IPS-18a (cell line): ENCODE results near the gene HYDIN.

Experiments used
- H3K27ac ChIP-seq: one replicate; pipeline ENCODE4 v1.5.1; 2013; ENCODE audit warnings: low read length
- H3K27me3 ChIP-seq: one replicate; pipeline ENCODE4 v1.6.1; 2013; ENCODE audit warnings: mild to moderate bottlenecking, low read length; ENCODE audit not compliant: control insufficient read depth, insufficient read depth
- H3K36me3 ChIP-seq: one replicate; pipeline ENCODE4 v1.6.1; 2013; ENCODE audit warnings: low read depth, low read length; ENCODE audit not compliant: control insufficient read depth
- H3K4me1 ChIP-seq: one replicate; pipeline ENCODE4 v1.6.1; 2013; ENCODE audit warnings: low read depth, low read length; ENCODE audit not compliant: control insufficient read depth
- H3K4me3 ChIP-seq: one replicate; pipeline ENCODE4 v1.5.1; 2013; ENCODE audit warnings: low read length
- H3K9ac ChIP-seq: one replicate; pipeline ENCODE4 v1.6.1; 2013; ENCODE audit warnings: mild to moderate bottlenecking, low read length, moderate library complexity
- H3K9me3 ChIP-seq: one replicate; pipeline ENCODE4 v1.6.1; 2013; ENCODE audit warnings: low read depth, low read length; ENCODE audit not compliant: control insufficient read depth

HYDIN gene

DNA sequence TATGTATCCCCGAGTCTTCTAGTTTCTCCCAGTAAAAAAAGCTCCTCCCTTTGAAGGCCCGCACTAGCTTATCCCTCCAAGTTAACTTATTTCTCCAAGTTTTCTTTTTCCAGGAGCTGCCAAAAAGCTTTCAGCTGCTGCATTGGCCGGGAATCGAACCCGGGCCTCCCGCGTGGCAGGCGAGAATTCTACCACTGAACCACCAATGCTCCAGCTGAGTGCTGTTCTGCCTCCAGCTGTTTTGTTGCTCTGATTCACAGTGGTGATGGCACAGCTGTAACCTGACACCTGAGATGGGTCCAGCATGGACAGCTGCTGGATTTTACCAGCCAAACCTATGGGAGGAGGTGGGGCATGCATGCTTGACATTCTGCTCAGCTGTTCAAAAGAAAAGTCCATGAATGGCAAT lies 451.6 kb downstream of the HYDIN start:
- Histone ChIP-seq H3K9ac (no peak overlapping the region), H3K36me3 (peaks cover 53% of the 10 kb centered on the region), H3K4me1 (no peaks in the 10 kb centered on the region), H3K27ac (no peak overlapping the region), H3K9me3 (no peaks in the 10 kb centered on the region), H3K27me3 (no peaks in the 10 kb centered on the region), H3K4me3 (no peak overlapping the region)

DNA sequence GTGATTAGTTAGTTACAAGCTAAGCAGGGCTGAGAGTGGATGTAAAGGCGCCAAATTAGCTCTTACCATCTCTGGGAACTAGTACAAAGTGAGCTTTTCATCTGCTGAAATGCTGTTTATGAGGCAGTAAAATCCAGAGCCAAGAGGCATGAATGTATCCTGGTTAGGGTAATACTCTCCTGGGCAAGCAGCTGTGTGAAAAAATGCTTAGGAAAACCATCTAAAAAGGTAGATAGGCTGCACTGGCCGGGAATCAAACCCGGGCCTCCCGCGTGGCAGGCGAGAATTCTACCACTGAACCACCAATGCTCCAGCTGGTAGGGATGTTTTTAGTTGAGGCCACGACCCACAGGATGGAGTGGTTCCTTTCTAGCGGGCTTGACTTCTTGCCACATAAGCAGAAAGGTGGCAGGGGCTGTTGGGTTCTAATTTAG lies 452.5 kb downstream of the HYDIN start:
- Histone ChIP-seq H3K9ac (no peak overlapping the region), H3K27ac (no peak overlapping the region), H3K36me3 (peaks cover 44% of the 10 kb centered on the region), H3K4me3 (no peak overlapping the region), H3K27me3 (no peaks in the 10 kb centered on the region), H3K9me3 (no peaks in the 10 kb centered on the region), H3K4me1 (no peaks in the 10 kb centered on the region)

DNA sequence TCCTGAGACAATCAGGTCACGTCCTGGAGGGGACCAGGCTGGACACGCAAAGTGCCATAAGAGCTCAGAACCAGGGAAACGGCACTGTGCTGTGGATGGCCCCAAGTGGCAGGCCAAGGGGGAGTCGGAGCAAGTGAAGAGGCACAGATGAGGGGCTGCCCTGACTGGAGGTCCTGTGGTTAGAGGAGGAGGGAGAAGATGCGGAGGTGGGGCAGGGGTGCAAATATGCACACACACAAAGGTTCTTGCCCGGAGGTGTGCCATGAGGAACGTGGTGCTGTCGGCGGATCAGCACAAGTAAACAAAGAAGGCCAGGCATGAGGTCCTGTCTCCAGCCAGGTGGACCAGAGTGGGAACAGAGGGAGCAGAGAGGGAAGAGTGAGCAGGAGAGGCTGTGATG lies 453.0 kb downstream of the HYDIN start:
- H3K9ac ChIP-seq: no peak overlapping the region
- H3K4me3 ChIP-seq: no peak overlapping the region
- H3K36me3 ChIP-seq: peaks cover 39% of the 10 kb centered on the region
- no peaks in the 10 kb centered on the region for H3K27me3 ChIP-seq
- no peak overlapping the region for H3K27ac ChIP-seq
- H3K4me1 ChIP-seq: no peaks in the 10 kb centered on the region
- H3K9me3 ChIP-seq: no peaks in the 10 kb centered on the region

DNA sequence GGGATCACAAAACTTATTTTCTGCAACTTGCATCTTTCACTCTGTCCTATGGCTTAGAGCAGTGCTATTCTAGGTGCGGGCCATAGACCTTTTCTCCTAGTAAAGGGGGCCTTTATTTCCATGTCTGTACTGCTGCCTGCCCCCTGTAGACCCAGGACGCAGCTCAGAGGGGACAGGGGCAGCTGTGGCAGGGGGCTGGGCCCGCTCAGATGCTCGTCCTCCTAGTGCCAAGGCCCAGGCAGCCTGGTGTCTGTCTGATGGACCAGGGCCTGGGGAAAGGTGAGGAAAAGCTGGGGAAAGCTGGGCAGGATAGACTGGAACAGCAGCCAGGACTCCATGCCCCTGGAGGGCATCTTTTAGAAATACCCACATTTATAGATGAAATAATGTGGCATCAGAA lies 455.1 kb downstream of the HYDIN start:
- Histone ChIP-seq H3K9me3 (no peaks in the 10 kb centered on the region), H3K27me3 (no peaks in the 10 kb centered on the region), H3K27ac (no peak overlapping the region), H3K36me3 (peaks cover 24% of the 10 kb centered on the region), H3K9ac (no peak overlapping the region), H3K4me1 (no peaks in the 10 kb centered on the region), H3K4me3 (no peak overlapping the region)

DNA sequence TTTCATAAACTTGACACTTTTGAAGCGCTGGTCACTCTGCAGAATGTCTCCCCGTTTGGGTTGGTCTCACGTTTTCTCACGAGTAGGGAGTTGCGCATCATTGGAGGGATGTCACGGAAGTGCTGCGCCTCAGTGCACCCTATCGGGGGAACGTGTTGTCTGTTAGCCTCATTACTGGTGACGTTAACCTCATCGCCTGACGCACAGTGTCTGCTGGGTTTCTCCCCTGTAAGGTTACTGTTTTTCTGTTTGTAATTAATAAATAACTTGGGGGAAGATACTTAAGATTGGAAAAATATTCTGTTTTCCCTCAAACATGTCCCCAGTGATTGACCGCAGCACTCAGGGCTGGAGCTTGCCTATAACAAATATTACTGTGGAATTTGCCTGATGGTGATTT lies 456.3 kb downstream of the HYDIN start:
- Histone ChIP-seq H3K36me3 (peaks cover 14% of the 10 kb centered on the region), H3K4me3 (no peak overlapping the region), H3K9me3 (no peaks in the 10 kb centered on the region), H3K27me3 (no peaks in the 10 kb centered on the region), H3K9ac (no peak overlapping the region), H3K4me1 (no peaks in the 10 kb centered on the region), H3K27ac (no peak overlapping the region)

DNA sequence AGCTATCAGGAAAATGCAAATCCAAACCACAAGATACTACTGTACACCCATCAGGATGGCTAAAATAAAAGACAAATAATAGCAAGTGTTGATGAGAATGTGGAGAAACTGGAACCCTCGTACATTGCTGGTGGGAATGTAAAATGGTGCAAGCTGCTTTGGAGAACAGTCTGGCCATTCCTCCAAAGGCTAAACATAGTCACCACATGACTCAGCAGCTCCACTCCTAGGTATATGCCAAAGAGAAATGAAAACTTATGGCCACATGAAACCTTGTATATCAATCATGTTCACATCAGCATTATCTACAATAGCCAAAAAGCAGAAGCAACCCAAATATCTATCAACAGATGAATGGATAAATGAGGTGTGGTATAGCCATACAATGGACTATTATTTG lies 458.0 kb downstream of the HYDIN start:
- no peak overlapping the region for H3K27ac ChIP-seq
- H3K36me3 ChIP-seq: peaks cover 7% of the 10 kb centered on the region
- no peaks in the 10 kb centered on the region for H3K4me1 ChIP-seq
- H3K9me3 ChIP-seq: no peaks in the 10 kb centered on the region
- no peaks in the 10 kb centered on the region for H3K27me3 ChIP-seq
- H3K9ac ChIP-seq: no peak overlapping the region
- H3K4me3 ChIP-seq: no peak overlapping the region

DNA sequence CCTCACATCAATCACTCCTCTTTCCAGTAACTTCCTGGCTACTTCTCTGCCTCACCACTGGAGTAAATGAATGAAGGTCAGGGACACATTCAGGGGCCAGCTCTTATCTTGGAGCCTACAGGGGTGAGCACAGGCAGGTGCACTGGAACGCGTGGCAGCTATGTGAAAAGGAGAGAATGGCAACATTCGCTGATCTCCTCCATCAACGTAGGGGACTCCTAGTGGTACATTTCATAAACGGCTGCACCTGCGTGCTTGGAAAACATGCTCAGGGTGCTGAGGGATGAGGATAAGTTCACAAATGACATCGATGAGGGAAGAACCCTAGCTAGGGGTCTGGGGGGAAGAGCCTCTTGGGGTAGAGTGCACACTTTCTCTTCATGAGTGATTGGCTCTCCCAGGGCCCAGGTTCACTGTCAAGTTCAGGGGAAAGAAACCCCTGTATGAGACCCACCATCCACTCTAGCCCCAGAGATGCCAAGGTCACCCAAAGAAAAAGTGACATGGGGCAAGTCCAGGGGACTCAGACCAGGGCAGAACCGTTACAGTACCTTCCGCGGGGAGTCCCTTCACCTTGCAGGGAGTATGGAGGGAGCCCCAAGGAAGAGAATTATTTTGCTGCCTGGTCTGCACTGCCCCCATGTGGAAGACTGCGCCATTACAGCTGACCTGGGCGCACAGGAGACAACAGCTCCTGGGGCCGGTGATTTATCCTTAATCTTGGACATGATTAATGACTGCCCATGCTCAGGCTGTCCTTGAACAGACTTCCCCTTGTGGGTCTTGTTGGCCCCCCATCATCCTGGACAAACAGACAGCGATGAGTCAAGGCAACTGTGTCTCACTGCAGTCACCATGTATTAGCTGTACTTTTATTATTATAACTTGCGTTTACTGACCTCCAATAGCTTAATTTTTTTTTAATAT lies 459.6 kb downstream of the HYDIN start:
- Histone ChIP-seq H3K4me3 (no peak overlapping the region), H3K36me3 (peaks cover 6% of the 10 kb centered on the region), H3K4me1 (no peaks in the 10 kb centered on the region), H3K27ac (no peak overlapping the region), H3K27me3 (no peaks in the 10 kb centered on the region), H3K9me3 (no peaks in the 10 kb centered on the region), H3K9ac (no peak overlapping the region)

DNA sequence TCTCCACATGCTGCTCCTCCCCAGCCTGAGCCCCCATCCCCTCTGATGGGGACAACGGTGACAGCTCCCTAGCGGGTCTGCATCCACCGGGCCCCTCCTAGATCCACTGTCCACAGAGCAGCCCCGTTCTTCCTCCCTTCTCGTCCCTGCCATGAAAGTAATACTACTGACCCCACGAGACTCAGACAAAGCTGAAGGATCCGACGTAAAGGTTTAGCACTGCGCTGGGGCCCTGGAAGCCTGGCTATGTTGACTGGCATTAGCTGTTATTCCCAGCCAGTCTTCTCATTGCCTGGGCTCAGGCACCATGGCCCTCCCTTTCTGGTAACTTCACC lies 460.3 kb downstream of the HYDIN start:
- H3K4me1 ChIP-seq: no peaks in the 10 kb centered on the region
- no peak overlapping the region for H3K9ac ChIP-seq
- H3K27me3 ChIP-seq: no peaks in the 10 kb centered on the region
- H3K4me3 ChIP-seq: no peak overlapping the region
- H3K9me3 ChIP-seq: no peaks in the 10 kb centered on the region
- H3K36me3 ChIP-seq: peaks cover 6% of the 10 kb centered on the region
- no peak overlapping the region for H3K27ac ChIP-seq

DNA sequence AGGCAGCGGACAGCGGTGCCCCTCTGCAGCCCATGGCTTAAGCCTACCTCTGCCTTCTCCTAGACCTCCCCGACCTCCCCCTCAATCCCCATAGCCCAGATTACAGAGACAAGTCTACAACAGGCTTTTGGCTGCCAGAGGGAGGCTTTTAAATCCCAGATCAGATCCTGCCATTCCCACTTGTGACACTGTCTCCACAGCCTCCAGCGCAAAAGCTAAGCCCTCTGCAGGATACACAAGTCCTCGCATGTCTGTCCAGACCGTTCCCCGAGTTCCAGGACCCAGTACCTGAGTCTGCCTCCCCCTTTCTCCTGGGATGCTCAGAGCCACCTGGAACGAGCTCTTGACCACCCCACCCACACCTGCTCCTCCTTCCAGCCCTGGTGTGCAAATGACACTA lies 460.8 kb downstream of the HYDIN start:
- H3K27ac ChIP-seq: no peak overlapping the region
- peaks cover 6% of the 10 kb centered on the region for H3K36me3 ChIP-seq
- H3K9ac ChIP-seq: no peak overlapping the region
- H3K27me3 ChIP-seq: no peaks in the 10 kb centered on the region
- H3K4me1 ChIP-seq: no peaks in the 10 kb centered on the region
- H3K4me3 ChIP-seq: no peak overlapping the region
- H3K9me3 ChIP-seq: no peaks in the 10 kb centered on the region

DNA sequence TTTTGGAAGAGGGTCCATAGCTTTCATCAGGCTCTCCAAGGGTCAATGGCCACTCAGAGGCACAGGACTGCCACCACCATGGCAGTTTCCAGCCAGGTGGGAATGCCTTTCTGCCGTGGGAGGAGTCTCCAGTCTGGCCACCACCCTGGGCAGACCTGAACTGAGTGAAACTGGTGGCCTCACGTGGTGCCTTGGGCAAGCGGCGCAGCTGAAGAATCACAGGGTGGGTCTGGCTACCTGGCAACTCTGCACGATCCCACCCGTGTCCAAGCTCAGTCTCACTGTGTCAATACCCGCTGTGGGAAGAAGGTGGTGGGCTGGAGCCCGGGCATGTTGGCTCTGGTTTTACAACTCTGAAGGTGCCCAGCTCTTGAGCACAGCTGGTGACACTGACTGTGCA lies 461.4 kb downstream of the HYDIN start:
- H3K27ac ChIP-seq: no peak overlapping the region
- H3K9ac ChIP-seq: no peak overlapping the region
- no peaks in the 10 kb centered on the region for H3K27me3 ChIP-seq
- no peaks in the 10 kb centered on the region for H3K4me1 ChIP-seq
- no peak overlapping the region for H3K4me3 ChIP-seq
- no peaks in the 10 kb centered on the region for H3K9me3 ChIP-seq
- peaks cover 6% of the 10 kb centered on the region for H3K36me3 ChIP-seq

DNA sequence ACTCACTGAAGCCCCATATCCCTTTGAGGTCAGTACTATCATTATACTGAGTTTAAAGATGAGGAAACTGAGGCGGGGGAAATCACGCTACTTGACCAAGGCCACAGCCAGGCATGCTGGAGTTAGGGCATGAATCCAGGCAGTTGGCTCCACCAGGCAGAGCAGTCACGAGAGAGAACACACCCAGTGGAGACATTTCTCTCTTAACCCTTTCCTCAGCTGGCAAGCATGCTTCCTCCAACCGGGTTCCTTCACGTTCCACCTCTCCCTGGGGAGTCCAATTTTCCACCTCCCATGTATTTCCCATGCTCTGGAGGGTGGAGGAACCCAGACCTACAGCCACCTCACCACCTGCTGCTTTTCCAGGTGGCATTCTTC lies 462.3 kb downstream of the HYDIN start:
- no peak overlapping the region for H3K27ac ChIP-seq
- H3K27me3 ChIP-seq: no peaks in the 10 kb centered on the region
- H3K4me1 ChIP-seq: no peaks in the 10 kb centered on the region
- H3K9me3 ChIP-seq: no peaks in the 10 kb centered on the region
- peaks cover 6% of the 10 kb centered on the region for H3K36me3 ChIP-seq
- no peak overlapping the region for H3K4me3 ChIP-seq
- no peak overlapping the region for H3K9ac ChIP-seq
